Measurements from ENCODE around the gene AKNAD1.

Gene AKNAD1

DNA sequence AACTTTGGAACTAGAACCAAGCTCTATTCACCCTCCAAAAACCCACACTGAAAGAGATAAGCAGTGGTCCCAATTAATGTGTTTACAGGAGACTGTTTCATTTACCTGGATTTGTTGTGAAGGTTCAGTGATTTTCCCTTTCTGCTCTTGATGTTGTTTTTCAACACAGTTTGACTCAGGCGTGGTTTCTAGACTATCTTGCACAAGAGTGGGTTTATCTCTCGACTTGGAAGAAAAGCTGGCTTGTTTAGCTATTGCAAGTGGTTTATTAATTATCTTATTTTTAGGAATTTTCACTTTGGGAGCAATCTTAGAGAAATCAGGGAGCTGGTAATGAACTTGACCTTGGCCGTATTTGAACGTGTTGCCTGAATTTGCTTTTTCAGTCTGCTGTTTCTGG is 5.3 kb downstream of the AKNAD1 start:
- no peaks in the 10 kb centered on the region for H3K79me1 ChIP-seq (ENCODE audit: low read length)
- H3K18ac ChIP-seq (ENCODE audit: low read length) = no peak overlapping the region
- no peak overlapping the region for H3K23ac ChIP-seq (ENCODE audit: low read length)
- H3K36me3 ChIP-seq (ENCODE audit: control insufficient read depth, insufficient read depth, low read length) = no peaks in the 10 kb centered on the region
- no peak overlapping the region for H4K8ac ChIP-seq (ENCODE audit: low read depth, low read length)
- no peak overlapping the region for H3K9ac ChIP-seq (ENCODE audit: low read length)
- no peak overlapping the region for H3K56ac ChIP-seq (ENCODE audit: low read length)
- no peaks in the 10 kb centered on the region for H3K27me3 ChIP-seq (ENCODE audit: insufficient read depth, low read length, poor library complexity)
- no peak overlapping the region for H2BK120ac ChIP-seq (ENCODE audit: low read depth, low read length)
- no peak overlapping the region for H3K27ac ChIP-seq (ENCODE audit: low read depth, low read length)
- H3K79me2 ChIP-seq (ENCODE audit: control insufficient read depth, insufficient read depth, low read length) = no peaks in the 10 kb centered on the region
- H2BK5ac ChIP-seq (ENCODE audit: low read length) = no peak overlapping the region
- peaks cover 3% of the 10 kb centered on the region for H3K4me1 ChIP-seq (ENCODE audit: control insufficient read depth, low read depth, low read length)
- no peak overlapping the region for H3K4me2 ChIP-seq (ENCODE audit: low read length)
- H3K4ac ChIP-seq (ENCODE audit: low read depth, low read length) = no peak overlapping the region
- no CpG with 5 or more reads among the region's 4 CpGs for WGBS (ENCODE audit: extremely low coverage, insufficient coverage, low lambda C conversion rate)
- no peak overlapping the region for H2BK15ac ChIP-seq (replicated peaks; ENCODE audit: low read depth)
- no peak for DNase-seq
- no peak overlapping the region for H4K5ac ChIP-seq (ENCODE audit: low read length)
- no peak overlapping the region for H3K4me3 ChIP-seq (ENCODE audit: low read length)
- H2AK5ac ChIP-seq (ENCODE audit: low read length) = no peak overlapping the region

DNA sequence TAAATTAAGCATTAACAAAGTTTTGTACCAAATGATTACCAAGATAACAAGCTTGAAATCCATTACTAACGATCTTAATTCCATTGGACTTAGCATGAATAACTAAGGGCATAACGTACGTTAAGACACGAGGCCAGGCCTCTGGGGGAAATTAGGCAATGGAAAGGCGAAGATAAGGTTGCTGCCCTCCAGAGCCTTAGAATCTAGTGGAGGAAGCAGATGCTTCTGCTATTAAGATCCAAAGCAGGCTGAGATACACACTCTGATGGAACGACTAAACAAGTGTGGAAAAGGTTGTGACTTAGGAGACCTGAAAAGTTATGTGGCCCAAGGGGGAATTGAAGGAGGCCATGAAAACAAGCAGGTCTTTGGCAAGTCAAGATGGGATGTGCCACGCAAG is 6.0 kb downstream of the AKNAD1 start:
- no peaks in the 10 kb centered on the region for H3K79me1 ChIP-seq (ENCODE audit: low read length)
- H4K5ac ChIP-seq (ENCODE audit: low read length) = no peak overlapping the region
- no CpG with 5 or more reads among the region's 7 CpGs for WGBS (ENCODE audit: extremely low coverage, insufficient coverage, low lambda C conversion rate)
- no peak overlapping the region for H2BK120ac ChIP-seq (ENCODE audit: low read depth, low read length)
- H3K56ac ChIP-seq (ENCODE audit: low read length) = no peak overlapping the region
- no peak overlapping the region for H3K4ac ChIP-seq (ENCODE audit: low read depth, low read length)
- no peak overlapping the region for H3K18ac ChIP-seq (ENCODE audit: low read length)
- no peak overlapping the region for H3K9ac ChIP-seq (ENCODE audit: low read length)
- no peak overlapping the region for H3K27ac ChIP-seq (ENCODE audit: low read depth, low read length)
- H2AK5ac ChIP-seq (ENCODE audit: low read length) = no peak overlapping the region
- H3K36me3 ChIP-seq (ENCODE audit: control insufficient read depth, insufficient read depth, low read length) = no peaks in the 10 kb centered on the region
- H4K8ac ChIP-seq (ENCODE audit: low read depth, low read length) = no peak overlapping the region
- no peak overlapping the region for H3K23ac ChIP-seq (ENCODE audit: low read length)
- H3K27me3 ChIP-seq (ENCODE audit: insufficient read depth, low read length, poor library complexity) = no peaks in the 10 kb centered on the region
- no peak overlapping the region for H3K4me2 ChIP-seq (ENCODE audit: low read length)
- DNase-seq = no peak
- peaks cover 8% of the 10 kb centered on the region for H3K4me1 ChIP-seq (ENCODE audit: control insufficient read depth, low read depth, low read length)
- H2BK15ac ChIP-seq (replicated peaks; ENCODE audit: low read depth) = no peak overlapping the region
- no peak overlapping the region for H2BK5ac ChIP-seq (ENCODE audit: low read length)
- H3K79me2 ChIP-seq (ENCODE audit: control insufficient read depth, insufficient read depth, low read length) = no peaks in the 10 kb centered on the region
- no peak overlapping the region for H3K4me3 ChIP-seq (ENCODE audit: low read length)

DNA sequence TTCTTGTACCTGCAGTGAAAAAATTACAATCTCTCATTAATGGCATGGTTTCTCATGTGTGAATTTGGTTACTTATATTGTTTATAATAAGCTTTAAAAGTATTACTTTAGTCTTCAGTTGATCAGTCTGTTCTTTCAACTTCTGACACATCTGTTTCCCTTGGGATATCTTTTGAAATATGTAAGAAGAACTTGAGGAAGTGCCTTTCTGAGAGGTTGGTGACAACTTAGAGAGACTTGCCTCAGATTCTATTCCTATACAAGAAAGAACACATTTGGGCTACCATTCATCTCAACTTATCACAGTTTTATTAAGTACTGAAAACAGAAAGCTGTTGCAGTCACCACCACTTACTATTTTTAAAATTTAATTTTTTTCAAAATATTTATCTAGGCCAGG is 8.1 kb downstream of the AKNAD1 start:
- H3K79me2 ChIP-seq (ENCODE audit: control insufficient read depth, insufficient read depth, low read length) = no peaks in the 10 kb centered on the region
- no peak overlapping the region for H2AK5ac ChIP-seq (ENCODE audit: low read length)
- no peak overlapping the region for H3K23ac ChIP-seq (ENCODE audit: low read length)
- no peak overlapping the region for H4K5ac ChIP-seq (ENCODE audit: low read length)
- H2BK15ac ChIP-seq (replicated peaks; ENCODE audit: low read depth) = no peak overlapping the region
- no peak overlapping the region for H3K4me2 ChIP-seq (ENCODE audit: low read length)
- H3K27me3 ChIP-seq (ENCODE audit: insufficient read depth, low read length, poor library complexity) = no peaks in the 10 kb centered on the region
- peaks cover 16% of the 10 kb centered on the region for H3K4me1 ChIP-seq (ENCODE audit: control insufficient read depth, low read depth, low read length)
- H3K36me3 ChIP-seq (ENCODE audit: control insufficient read depth, insufficient read depth, low read length) = no peaks in the 10 kb centered on the region
- H3K4ac ChIP-seq (ENCODE audit: low read depth, low read length) = no peak overlapping the region
- no peak overlapping the region for H3K9ac ChIP-seq (ENCODE audit: low read length)
- H3K27ac ChIP-seq (ENCODE audit: low read depth, low read length) = no peak overlapping the region
- H4K8ac ChIP-seq (ENCODE audit: low read depth, low read length) = no peak overlapping the region
- no peak overlapping the region for H3K18ac ChIP-seq (ENCODE audit: low read length)
- no peaks in the 10 kb centered on the region for H3K79me1 ChIP-seq (ENCODE audit: low read length)
- H2BK5ac ChIP-seq (ENCODE audit: low read length) = no peak overlapping the region
- H2BK120ac ChIP-seq (ENCODE audit: low read depth, low read length) = no peak overlapping the region
- no peak for DNase-seq
- no peak overlapping the region for H3K56ac ChIP-seq (ENCODE audit: low read length)
- H3K4me3 ChIP-seq (ENCODE audit: low read length) = no peak overlapping the region

DNA sequence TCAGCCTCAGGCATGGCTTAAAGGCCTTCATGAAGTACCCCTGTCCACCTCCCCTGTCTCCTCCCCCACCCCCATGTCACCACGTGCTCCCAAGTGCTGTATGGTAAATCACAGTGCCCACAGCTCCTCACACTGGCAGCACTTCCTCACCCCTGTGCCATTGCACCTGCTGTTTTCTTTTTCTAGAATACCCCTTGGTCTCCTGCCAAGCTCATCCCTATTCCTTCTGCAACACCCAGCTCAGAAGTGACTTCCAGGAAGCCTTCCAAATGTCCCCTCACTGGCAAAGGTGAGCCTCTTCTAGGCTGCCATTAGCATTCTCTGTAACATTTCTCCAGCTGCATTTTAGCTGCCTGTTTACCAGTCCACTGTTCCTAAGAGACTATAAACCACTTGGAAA is 9.4 kb downstream of the AKNAD1 start:
- Histone ChIP-seq H3K4me1 (ENCODE audit: control insufficient read depth, low read depth, low read length) (peaks cover 16% of the 10 kb centered on the region), H4K5ac (ENCODE audit: low read length) (no peak overlapping the region), H3K4me3 (ENCODE audit: low read length) (no peak overlapping the region), H3K4me2 (ENCODE audit: low read length) (no peak overlapping the region), H3K27me3 (ENCODE audit: insufficient read depth, low read length, poor library complexity) (no peaks in the 10 kb centered on the region), H3K79me2 (ENCODE audit: control insufficient read depth, insufficient read depth, low read length) (no peaks in the 10 kb centered on the region), H3K56ac (ENCODE audit: low read length) (no peak overlapping the region), H4K8ac (ENCODE audit: low read depth, low read length) (no peak overlapping the region), H3K4ac (ENCODE audit: low read depth, low read length) (no peak overlapping the region), H2BK15ac (replicated peaks; ENCODE audit: low read depth) (no peak overlapping the region), H2BK120ac (ENCODE audit: low read depth, low read length) (no peak overlapping the region), H3K36me3 (ENCODE audit: control insufficient read depth, insufficient read depth, low read length) (no peaks in the 10 kb centered on the region), H3K18ac (ENCODE audit: low read length) (no peak overlapping the region), H3K79me1 (ENCODE audit: low read length) (no peaks in the 10 kb centered on the region), H2BK5ac (ENCODE audit: low read length) (no peak overlapping the region), H3K23ac (ENCODE audit: low read length) (no peak overlapping the region), H2AK5ac (ENCODE audit: low read length) (no peak overlapping the region), H3K27ac (ENCODE audit: low read depth, low read length) (no peak overlapping the region), H3K9ac (ENCODE audit: low read length) (no peak overlapping the region)
- DNase-seq = no peak
- WGBS (ENCODE audit: extremely low coverage, insufficient coverage, low lambda C conversion rate) = no CpG with 5 or more reads among the region's 1 CpG

DNA sequence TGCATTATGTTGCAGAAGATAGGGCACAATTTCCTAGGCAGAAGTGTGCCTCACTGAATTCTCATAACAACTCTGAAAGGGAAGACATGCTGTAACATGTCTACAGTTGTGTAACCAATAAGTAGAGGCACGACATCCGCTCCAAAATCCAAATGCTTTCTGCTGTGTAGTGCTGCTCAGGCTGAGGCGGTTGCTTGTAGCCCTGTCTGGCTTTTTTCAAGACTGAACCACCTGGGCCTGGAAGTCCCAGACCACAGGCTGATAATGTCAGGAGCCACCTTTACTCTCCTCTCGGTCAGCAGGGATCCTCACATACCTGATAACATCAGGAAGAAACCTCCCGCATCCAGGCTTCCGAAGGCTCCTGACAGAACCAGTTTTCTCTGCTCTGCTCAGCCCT is 10.9 kb downstream of the AKNAD1 start:
- Histone ChIP-seq H2BK15ac (replicated peaks; ENCODE audit: low read depth) (no peak overlapping the region), H2BK120ac (ENCODE audit: low read depth, low read length) (no peak overlapping the region), H3K23ac (ENCODE audit: low read length) (peak overlapping the region; percentile 59), H3K18ac (ENCODE audit: low read length) (no peak overlapping the region), H3K4ac (ENCODE audit: low read depth, low read length) (peak overlapping the region; percentile 23), H3K79me2 (ENCODE audit: control insufficient read depth, insufficient read depth, low read length) (no peaks in the 10 kb centered on the region), H3K4me2 (ENCODE audit: low read length) (no peak overlapping the region), H3K56ac (ENCODE audit: low read length) (peak overlapping the region; percentile 40), H3K4me3 (ENCODE audit: low read length) (no peak overlapping the region), H3K79me1 (ENCODE audit: low read length) (no peaks in the 10 kb centered on the region), H3K27ac (ENCODE audit: low read depth, low read length) (peak overlapping the region; percentile 33), H3K9ac (ENCODE audit: low read length) (no peak overlapping the region), H2BK5ac (ENCODE audit: low read length) (peak overlapping the region; percentile 29), H4K5ac (ENCODE audit: low read length) (peak overlapping the region; percentile 2), H2AK5ac (ENCODE audit: low read length) (no peak overlapping the region), H3K4me1 (ENCODE audit: control insufficient read depth, low read depth, low read length) (peaks cover 16% of the 10 kb centered on the region), H4K8ac (ENCODE audit: low read depth, low read length) (no peak overlapping the region), H3K27me3 (ENCODE audit: insufficient read depth, low read length, poor library complexity) (no peaks in the 10 kb centered on the region), H3K36me3 (ENCODE audit: control insufficient read depth, insufficient read depth, low read length) (no peaks in the 10 kb centered on the region)
- WGBS (ENCODE audit: extremely low coverage, insufficient coverage, low lambda C conversion rate) = no CpG with 5 or more reads among the region's 6 CpGs
- DNase-seq = peak; percentile 71

DNA sequence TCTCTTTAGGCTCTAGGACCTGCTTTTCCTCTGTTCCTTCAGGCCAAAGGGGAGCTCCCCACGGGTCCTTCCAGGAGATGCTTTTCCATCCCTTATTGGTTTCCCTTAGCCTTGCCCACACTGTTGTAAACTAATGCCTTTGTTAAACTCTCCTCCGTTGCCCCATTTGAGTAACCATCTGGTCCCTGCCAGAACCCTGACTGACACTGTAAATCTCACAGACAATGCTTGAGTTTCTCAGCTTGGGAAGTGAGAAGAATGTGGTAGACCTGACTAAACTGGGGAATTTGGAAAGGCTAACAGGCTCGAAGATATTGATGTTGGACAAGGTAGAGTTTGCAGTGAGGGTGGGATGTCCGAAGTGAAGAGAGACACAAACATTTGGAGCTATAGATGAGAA is 11.4 kb downstream of the AKNAD1 start:
- Histone ChIP-seq H3K27me3 (ENCODE audit: insufficient read depth, low read length, poor library complexity) (no peaks in the 10 kb centered on the region), H3K27ac (ENCODE audit: low read depth, low read length) (peak overlapping the region; percentile 63), H3K36me3 (ENCODE audit: control insufficient read depth, insufficient read depth, low read length) (no peaks in the 10 kb centered on the region), H3K56ac (ENCODE audit: low read length) (peak overlapping the region; percentile 44), H3K79me2 (ENCODE audit: control insufficient read depth, insufficient read depth, low read length) (no peaks in the 10 kb centered on the region), H3K4ac (ENCODE audit: low read depth, low read length) (no peak overlapping the region), H2BK120ac (ENCODE audit: low read depth, low read length) (no peak overlapping the region), H3K9ac (ENCODE audit: low read length) (no peak overlapping the region), H3K4me3 (ENCODE audit: low read length) (no peak overlapping the region), H4K5ac (ENCODE audit: low read length) (no peak overlapping the region), H4K8ac (ENCODE audit: low read depth, low read length) (no peak overlapping the region), H3K23ac (ENCODE audit: low read length) (peak overlapping the region; percentile 59), H3K4me1 (ENCODE audit: control insufficient read depth, low read depth, low read length) (peaks cover 16% of the 10 kb centered on the region), H2BK15ac (replicated peaks; ENCODE audit: low read depth) (no peak overlapping the region), H3K4me2 (ENCODE audit: low read length) (no peak overlapping the region), H3K79me1 (ENCODE audit: low read length) (no peaks in the 10 kb centered on the region), H3K18ac (ENCODE audit: low read length) (no peak overlapping the region), H2BK5ac (ENCODE audit: low read length) (peak overlapping the region; percentile 56), H2AK5ac (ENCODE audit: low read length) (no peak overlapping the region)
- no CpG with 5 or more reads among the region's 4 CpGs for WGBS (ENCODE audit: extremely low coverage, insufficient coverage, low lambda C conversion rate)
- peak; percentile 52 for DNase-seq

Data from mesendoderm (in vitro differentiated cells).